KG1 (cell line): ENCODE data around the gene CLDN3.
A peak's percentile ranks its signal among the peaks of the same experiment; 100 is the strongest.

ENCODE experiments used
- DNase-seq: peaks from one replicate; lab custom pipeline; 2025; lab: John Stamatoyannopoulos, UW

CLDN3 gene

GRCh38 chr7:73770860-73771670, 995 bp upstream of the CLDN3 start:
- no peak for DNase-seq

GRCh38 chr7:73769481-73770001, 529 bp downstream of the CLDN3 start:
- DNase-seq: no peak

- no peak for DNase-seq
These were observed 1.2 kb downstream of the CLDN3 start for GRCh38 chr7:73768641-73769480.

GRCh38 chr7:73766556-73767229, 3.4 kb downstream of the CLDN3 start:
- DNase-seq: no peak

- DNase-seq: no peak
These were observed 7.4 kb downstream of the CLDN3 start for GRCh38 chr7:73762659-73762999.

GRCh38 chr7:73761854-73762658, 8.0 kb downstream of the CLDN3 start:
- no peak for DNase-seq

GRCh38 chr7:73758581-73759138, 11.4 kb downstream of the CLDN3 start:
- no peak for DNase-seq

- no peak for DNase-seq
These were observed 19.9 kb downstream of the CLDN3 start for GRCh38 chr7:73749931-73750776.

- no peak for DNase-seq
These were observed 23.7 kb downstream of the CLDN3 start for GRCh38 chr7:73746378-73746777.

- no peak for DNase-seq
These were observed 27.1 kb downstream of the CLDN3 start for GRCh38 chr7:73742753-73743641.

GRCh38 chr7:73742338-73742752, 27.7 kb downstream of the CLDN3 start:
- DNase-seq: no peak

- DNase-seq: no peak
These were observed 28.5 kb downstream of the CLDN3 start for GRCh38 chr7:73741600-73741999.

- DNase-seq: no peak
These were observed 29.3 kb downstream of the CLDN3 start for GRCh38 chr7:73740771-73741170.

GRCh38 chr7:73740212-73740611, 29.9 kb downstream of the CLDN3 start:
- no peak for DNase-seq

- no peak for DNase-seq
These were observed 30.7 kb downstream of the CLDN3 start for GRCh38 chr7:73739387-73739767.

GRCh38 chr7:73738612-73739386, 31.3 kb downstream of the CLDN3 start, which contains the start of gene ABHD11:
Gene ABHD11 (minus strand): TSS chr7:73738802. CDS start chr7:73738770, 32 bp downstream.
- peak; percentile 64 for DNase-seq

- DNase-seq: peak; percentile 33
These were observed 31.9 kb downstream of the CLDN3 start for GRCh38 chr7:73738220-73738611.

- DNase-seq: no peak
These were observed 32.4 kb downstream of the CLDN3 start for GRCh38 chr7:73737491-73738219.
